Brain pericyte (primary cell): Measurements from ENCODE around the gene PRICKLE2.

Experiments
- DNase-seq: peaks from one replicate; pipeline ENCODE4 v3.0.0-alpha.2; 2012; ENCODE audit warnings: low read depth, low spot score

PRICKLE2 gene

DNA sequence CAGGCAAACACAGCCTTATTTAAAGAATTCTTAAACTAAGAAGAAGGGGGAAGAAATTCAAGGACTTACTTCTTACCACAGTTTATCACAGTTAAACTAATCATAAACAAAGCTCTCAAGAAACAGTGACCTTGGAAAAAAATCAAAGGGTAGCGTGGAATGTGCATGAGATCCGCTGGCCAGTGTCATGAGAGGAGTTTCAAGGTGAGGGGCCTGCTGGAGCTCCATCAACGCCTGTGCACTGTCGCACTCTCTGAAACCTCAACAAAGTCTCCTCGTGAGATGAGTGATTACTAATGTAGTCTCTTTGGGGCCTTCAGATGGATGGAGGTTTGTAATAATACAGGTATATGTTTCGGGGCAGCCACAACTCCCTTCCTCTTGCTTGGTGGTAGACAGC lies 28.4 kb upstream of the PRICKLE2 start:
- no peak for DNase-seq

- DNase-seq = no peak
Observed at GRCh38 chr3:64251019-64251418, 25.8 kb upstream of the PRICKLE2 start.

DNA sequence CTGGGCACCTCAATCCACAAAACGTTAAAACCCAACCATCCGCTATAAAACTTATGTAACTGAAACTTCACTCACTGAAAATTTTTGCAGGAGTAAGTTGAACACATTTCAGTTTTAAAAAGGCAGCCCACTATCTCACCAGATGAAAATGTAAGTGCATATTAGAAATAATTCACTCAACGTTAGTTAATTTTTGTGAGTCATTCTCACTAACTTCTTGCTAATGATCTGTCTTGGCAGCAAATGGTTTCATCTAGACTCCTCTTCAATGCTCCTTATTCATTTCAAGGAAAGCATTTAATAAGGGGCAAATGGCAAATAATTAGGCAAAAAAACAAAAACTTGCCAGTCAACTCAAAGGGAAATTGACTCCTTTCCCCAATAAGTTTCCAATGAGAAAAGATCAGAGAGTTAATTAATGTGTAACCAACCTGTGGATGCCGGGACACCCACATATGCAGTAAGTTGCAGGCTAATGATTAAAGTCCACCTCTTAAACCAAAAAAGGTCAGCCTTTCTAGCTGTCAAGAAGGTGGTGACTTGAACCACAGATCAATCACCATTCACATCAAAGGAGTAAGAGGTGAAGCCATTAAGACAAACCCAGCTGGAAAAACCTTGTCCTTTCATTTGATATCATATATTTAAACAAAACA lies 22.9 kb upstream of the PRICKLE2 start:
- no peak for DNase-seq

DNA sequence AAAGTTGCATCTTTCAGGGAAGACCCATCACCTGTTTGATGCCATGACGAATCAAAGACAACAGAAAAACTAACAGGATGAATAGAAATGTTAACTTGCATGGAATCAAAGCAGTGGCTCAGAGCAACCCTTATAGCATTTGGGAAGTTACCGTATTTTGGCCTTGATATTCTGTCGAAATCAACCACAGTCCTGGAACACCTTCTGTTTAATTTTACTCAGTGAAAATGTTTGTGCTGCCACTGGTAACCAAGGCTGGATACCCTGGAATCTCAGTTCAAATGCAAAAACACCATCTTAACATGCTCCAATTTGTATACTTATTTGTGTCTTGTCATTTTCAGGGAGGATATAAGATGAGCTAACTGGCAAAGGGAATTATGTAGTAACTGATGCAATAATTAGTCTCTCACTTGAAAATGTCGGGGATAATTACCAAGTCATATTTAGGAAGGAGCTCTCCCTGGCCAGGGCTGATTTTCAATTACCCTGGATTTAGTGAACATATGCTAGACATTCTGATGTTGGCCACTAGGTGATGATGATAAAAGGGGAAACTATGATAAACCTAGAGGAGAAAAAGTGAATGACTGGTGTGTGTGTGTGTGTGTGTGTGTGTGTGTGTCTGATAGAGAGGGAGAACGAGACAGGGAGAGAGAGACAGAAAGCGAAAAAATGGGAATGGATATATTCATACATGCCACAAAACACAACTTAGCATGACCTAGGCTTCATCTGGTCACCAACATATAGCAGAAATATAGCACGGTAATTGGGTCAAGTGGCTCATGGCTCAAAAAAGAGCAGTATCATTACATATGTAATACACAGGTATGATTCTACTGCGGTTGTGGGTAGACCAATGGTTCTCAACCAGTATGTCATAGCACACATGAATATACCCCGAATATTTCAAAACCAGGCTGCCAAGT lies 19.0 kb upstream of the PRICKLE2 start:
- DNase-seq = no peak

DNA sequence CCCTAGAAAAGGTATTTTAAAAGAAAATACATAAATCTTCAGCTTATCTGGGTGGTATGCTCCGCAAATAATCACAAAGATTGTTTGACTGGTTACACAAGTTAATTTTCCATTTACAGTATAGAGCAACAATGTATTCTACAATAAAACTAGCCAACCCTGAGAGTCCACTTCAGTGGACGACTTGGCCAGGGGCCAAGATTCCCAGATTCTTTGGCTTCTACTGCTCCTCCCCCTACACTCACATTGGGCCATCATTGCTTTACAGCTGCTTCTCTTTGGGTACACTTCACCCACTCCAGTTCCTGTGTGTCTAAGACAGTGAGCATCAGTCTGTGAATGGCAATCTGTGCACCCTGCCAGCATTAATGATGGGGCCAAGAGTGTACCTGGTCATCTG lies 17.2 kb upstream of the PRICKLE2 start:
- no peak for DNase-seq

GRCh38 chr3:64240959-64241358 lies 15.7 kb upstream of the PRICKLE2 start:
- no peak for DNase-seq

GRCh38 chr3:64240396-64240795 lies 15.1 kb upstream of the PRICKLE2 start:
- no peak for DNase-seq

DNA sequence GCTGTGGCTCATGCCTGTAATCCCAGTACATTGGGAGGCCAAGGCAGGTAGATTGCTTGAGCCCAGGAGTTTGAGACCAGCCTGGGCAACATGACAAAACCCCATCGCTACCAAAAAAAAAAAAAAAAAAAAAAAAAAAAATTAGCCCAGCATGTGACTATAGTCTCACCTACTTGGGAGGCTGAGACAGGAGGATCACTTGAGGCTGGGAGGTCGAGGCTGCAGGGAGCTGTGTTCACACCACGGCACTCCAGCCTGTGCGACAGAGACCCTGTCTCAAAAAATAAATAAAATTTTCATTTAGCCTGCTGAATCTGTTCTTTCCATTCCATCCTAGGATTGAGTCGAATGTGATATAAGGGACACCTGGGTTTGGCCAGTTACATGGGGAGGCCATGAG lies 14.6 kb upstream of the PRICKLE2 start:
- no peak for DNase-seq

DNA sequence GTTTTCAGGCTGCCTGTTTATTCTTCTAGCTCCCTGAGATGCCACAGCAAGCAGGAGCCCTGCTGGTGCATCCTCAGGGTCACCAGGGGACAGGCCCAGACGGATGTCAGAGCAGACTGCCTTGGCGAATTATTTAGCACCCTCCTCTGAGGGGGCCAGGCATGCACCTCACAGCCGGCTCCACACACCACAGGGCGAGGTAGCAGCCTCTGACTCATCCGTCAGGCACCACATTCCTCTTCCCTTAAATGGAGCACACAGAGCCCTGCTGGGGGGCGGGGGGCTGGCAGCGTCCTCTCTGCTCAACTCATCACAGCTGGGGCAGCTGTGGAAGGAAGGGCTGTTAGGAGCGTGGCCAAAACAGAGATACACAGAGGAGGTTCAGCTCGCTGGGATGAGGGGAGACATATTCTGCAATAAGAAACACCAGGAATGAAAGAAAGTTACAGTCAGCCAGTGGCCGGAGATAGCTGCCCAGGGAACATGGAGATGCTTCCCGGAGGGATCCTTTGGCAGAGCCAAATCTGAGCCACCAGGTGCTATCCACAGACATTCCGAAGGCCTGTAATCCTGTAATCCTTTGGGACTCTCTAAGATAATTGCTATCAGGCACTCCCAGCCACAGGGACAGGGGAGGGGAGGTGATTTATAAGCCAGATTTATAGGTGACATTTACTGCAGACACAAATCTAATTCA lies 13.9 kb upstream of the PRICKLE2 start:
- DNase-seq = peak; percentile 91

- DNase-seq = no peak
Observed at GRCh38 chr3:64237083-64237482, 11.8 kb upstream of the PRICKLE2 start.

DNA sequence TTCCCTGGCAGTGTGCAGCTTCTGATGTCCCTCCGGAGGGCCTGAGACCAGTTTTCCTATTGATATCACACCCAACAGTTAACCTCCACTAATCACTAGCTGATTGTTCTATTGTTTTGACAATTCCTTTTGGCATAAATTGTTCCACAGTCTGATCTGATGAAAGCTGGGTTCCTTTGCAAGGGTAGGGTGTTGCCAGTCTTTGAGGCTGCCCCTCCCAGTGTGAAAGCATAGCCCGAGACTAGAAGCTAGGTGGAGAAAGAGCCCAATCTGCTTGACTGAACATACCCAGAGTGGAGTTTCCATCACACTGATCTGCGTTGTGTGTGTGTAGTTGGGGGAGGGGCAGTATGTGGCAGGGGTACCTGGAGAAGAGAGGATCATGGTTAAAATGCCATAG lies 10.3 kb upstream of the PRICKLE2 start:
- DNase-seq = no peak

GRCh38 chr3:64234571-64234970 lies 9.3 kb upstream of the PRICKLE2 start:
- DNase-seq = no peak

- no peak for DNase-seq
Observed at GRCh38 chr3:64232821-64233220, 7.6 kb upstream of the PRICKLE2 start.

GRCh38 chr3:64229903-64230302 lies 4.6 kb upstream of the PRICKLE2 start:
- no peak for DNase-seq

GRCh38 chr3:64228110-64228509 lies 2.8 kb upstream of the PRICKLE2 start:
- no peak for DNase-seq

DNA sequence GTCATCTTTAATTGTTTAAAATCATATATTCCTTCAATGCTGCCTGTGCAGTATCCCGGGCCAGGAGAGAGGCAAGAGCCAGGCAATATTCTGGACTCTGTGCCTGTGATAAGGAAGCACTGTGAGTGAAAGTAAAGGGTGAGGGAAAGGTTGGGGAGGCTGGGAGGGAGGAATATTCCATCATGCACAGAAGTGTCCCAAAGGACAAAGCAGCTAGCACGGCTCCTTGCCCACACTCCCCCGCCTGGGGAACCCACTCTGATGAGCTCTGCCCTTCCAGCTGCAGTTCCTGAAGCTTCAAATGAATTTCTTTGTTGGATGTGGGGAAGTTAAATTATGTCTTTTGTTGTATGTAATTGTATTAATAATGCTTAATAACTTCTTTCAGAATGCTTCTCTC lies 1.5 kb upstream of the PRICKLE2 start:
- no peak for DNase-seq

DNA sequence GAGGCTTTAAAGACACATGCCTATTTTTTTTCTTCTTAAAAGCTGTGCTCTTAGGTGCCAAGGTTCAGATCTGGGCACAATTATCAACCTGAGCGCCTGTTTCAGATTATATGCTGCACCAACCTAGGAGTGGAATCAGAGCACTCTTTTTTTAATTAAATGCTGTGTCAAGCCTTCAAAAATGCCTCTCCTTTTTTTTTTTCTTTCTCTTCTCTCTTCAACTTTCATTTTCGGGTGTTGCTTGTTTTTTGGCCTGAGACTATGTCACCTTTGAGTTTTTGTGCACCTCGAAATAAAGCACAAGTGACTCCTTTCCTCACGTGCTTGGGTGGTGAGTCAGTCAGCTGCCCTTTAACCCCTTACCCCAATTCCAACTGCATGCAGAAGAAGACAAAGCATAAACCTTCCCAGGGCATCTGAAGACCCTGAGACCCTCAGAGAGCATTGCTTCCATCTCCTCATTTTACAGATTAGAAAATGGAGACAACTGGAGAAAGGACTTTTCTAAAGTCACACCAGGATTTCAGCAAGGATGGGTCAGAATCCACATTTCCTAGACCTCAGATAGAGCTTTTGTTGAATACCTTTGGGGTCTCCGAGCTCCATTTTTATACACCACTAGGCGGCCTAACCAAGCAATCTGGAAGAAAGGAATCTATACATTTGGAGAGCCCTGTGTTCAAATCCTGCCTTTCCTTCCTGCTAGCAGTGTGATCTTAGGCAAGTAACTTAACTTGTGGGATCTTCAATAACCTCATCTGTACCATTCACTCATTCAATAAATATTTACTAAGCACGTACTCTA lies 631 bp upstream of the PRICKLE2 start:
- no peak for DNase-seq

GRCh38 chr3:64223791-64224745 lies 1.2 kb downstream of the PRICKLE2 start:
- DNase-seq = no peak

GRCh38 chr3:64222501-64223111 lies 2.7 kb downstream of the PRICKLE2 start:
- no peak for DNase-seq
